K562 (cell line): ENCODE data around the gene RC3H2. TPM values are rescaled to one million over a fixed set of nuclear protein-coding genes. Genes with fewer than 3 reads are reported as not detected.
A peak's percentile ranks its signal among the peaks of the same experiment; 100 is the strongest.

Experiments
- AFF1 ChIP-seq, 2 experiments: fragments of 450-650 bp; IDR thresholded peaks; 2 replicates each; pipeline ENCODE4 v1.6.1; 2018; ENCODE audit warnings: mild to moderate bottlenecking in 2 of 2, low read depth in 1 of 2; ENCODE audit not compliant: partially characterized antibody in 2 of 2
- BCL6 ChIP-seq: fragments of 250-450 bp; sonication (Bioruptor Pico); IDR thresholded peaks from 2 replicates; pipeline ENCODE4 v1.4.0; 2020
- CREB3 ChIP-seq: fragments of 450-650 bp; conservative IDR thresholded peaks from 2 replicates; pipeline ENCODE4 v1.6.1; 2016; ENCODE audit warnings: missing genetic modification characterization, low read depth, mild to moderate bottlenecking, missing compliant biosample characterization, moderate library complexity
- E4F1 ChIP-seq: fragments of 250-450 bp; sonication (Bioruptor Pico); IDR thresholded peaks from 2 replicates; pipeline ENCODE4 v1.5.0; 2021; ENCODE audit warnings: mild to moderate bottlenecking, borderline replicate concordance
- PBX2 ChIP-seq, 2 experiments: IDR thresholded peaks in 1 of 2; conservative IDR thresholded peaks in 1 of 2; 2 replicates each; pipeline ENCODE4 v1.6.1; 2016; ENCODE audit warnings: low read depth in 2 of 2, mild to moderate bottlenecking in 1 of 2, missing compliant biosample characterization in 1 of 2, missing genetic modification characterization in 1 of 2, moderate library complexity in 1 of 2
- RBM15 ChIP-seq: fragments of 200-400 bp; formaldehyde crosslinking; IDR thresholded peaks from 2 replicates; pipeline ENCODE4 v1.6.1; 2018; ENCODE audit warnings: mild to moderate bottlenecking, low read length, moderate library complexity; ENCODE audit not compliant: insufficient read depth
- SNRNP70 ChIP-seq: fragments of 200-400 bp; formaldehyde crosslinking; optimal IDR thresholded peaks from 2 replicates; pipeline ENCODE3; 2017; ENCODE audit warnings: low read depth, low read length
- polyA plus RNA-seq, 8 experiments: library from polyadenylated mRNA; depleted of rRNA in 4 of 8; stranded (reverse) in 5 of 8; unstranded in 3 of 8; fragments of >200 nt; fragmentation: Nextera tagmentation in 2 of 8; fragmentation: Illumina TruSeq in 1 of 8; extraction: Ambion mirVana in 2 of 8; extraction: Trizol in 1 of 8; gene quantifications; 2 replicates each; pipeline versions ENCODE4 v1.2.1 to v1.2.3, GENCODE V29; 2011 to 2014; ENCODE audit warnings: inconsistent platforms in 1 of 8, missing spikeins in 1 of 8
- total RNA-seq, 7 experiments: library from RNA; depleted of rRNA in 6 of 7; stranded (reverse); fragments of >200 nt in 6 of 7; fragmentation: Illumina TruSeq in 2 of 7; extraction: Trizol in 2 of 7; gene quantifications; 2 replicates each; pipeline versions ENCODE4 v1.2.1 to v1.2.3, GENCODE V29; 2011 to 2021; ENCODE audit warnings: low replicate concordance in 1 of 7
- TF ChIP-seq, protein P1 (sequence below): sonication (generic); formaldehyde crosslinking; IDR thresholded peaks from 2 replicates; pipeline ENCODE4 v1.8.0; 2023; ENCODE audit warnings: missing genetic modification reagents, mild to moderate bottlenecking, borderline replicate concordance

Gene RC3H2
- total and polyA plus RNA-seq, 9 of the 15 experiments (the other 6 are each of a cell fraction or from before 2014, with no cell fraction given) = 5.6 to 35.4 (median 18.6) TPM

DNA sequence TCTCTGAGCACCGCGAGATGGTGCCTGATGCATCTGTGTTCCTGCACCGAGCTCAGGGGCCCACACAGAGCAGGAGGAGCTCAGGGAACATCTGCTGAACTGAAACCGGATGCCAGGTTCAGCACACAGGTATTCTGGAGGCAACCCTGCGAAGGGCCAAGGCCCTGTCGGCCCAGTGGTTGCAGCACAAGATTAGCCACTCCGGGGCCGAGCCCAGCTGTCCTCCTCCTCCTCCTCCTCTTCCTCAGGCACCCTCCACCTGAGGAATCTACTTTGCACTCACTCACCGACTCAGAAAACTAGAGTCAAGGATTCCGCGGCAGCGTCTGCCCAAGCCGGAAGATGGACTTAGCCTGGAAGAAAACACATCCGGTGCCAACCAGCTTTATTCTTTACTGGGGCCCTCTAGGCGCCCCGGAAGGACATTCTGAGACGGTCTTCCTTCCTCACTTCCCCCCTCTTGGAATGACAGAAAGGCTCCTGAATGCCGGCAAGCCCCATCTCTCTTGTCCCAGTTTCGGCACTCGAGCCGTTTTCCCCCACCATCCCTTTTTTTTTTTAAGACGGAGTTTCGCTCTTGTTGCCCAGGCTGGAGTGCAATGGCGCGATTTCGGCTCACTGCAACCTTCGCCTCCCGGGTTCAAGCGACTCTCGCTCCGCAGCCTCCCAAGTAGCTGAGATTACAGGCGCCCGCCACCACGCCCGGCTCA, 8.0 kb upstream of the RC3H2 start, which contains the start of gene ZBTB6 (continued):
- TF ChIP-seq, protein P1, sequence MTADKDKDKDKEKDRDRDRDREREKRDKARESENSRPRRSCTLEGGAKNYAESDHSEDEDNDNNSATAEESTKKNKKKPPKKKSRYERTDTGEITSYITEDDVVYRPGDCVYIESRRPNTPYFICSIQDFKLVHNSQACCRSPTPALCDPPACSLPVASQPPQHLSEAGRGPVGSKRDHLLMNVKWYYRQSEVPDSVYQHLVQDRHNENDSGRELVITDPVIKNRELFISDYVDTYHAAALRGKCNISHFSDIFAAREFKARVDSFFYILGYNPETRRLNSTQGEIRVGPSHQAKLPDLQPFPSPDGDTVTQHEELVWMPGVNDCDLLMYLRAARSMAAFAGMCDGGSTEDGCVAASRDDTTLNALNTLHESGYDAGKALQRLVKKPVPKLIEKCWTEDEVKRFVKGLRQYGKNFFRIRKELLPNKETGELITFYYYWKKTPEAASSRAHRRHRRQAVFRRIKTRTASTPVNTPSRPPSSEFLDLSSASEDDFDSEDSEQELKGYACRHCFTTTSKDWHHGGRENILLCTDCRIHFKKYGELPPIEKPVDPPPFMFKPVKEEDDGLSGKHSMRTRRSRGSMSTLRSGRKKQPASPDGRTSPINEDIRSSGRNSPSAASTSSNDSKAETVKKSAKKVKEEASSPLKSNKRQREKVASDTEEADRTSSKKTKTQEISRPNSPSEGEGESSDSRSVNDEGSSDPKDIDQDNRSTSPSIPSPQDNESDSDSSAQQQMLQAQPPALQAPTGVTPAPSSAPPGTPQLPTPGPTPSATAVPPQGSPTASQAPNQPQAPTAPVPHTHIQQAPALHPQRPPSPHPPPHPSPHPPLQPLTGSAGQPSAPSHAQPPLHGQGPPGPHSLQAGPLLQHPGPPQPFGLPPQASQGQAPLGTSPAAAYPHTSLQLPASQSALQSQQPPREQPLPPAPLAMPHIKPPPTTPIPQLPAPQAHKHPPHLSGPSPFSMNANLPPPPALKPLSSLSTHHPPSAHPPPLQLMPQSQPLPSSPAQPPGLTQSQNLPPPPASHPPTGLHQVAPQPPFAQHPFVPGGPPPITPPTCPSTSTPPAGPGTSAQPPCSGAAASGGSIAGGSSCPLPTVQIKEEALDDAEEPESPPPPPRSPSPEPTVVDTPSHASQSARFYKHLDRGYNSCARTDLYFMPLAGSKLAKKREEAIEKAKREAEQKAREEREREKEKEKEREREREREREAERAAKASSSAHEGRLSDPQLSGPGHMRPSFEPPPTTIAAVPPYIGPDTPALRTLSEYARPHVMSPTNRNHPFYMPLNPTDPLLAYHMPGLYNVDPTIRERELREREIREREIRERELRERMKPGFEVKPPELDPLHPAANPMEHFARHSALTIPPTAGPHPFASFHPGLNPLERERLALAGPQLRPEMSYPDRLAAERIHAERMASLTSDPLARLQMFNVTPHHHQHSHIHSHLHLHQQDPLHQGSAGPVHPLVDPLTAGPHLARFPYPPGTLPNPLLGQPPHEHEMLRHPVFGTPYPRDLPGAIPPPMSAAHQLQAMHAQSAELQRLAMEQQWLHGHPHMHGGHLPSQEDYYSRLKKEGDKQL (CRISPR knock-in tag) = 0 out of 2 replicates have a peak, but pooled peaks have one; percentile 18
- TF ChIP-seq AFF1 (IDR thresholded peaks at IDR 0.05; ENCODE audit: low read depth in 1 of 2, partially characterized antibody in 2 of 2) (peak in 1 of 2 experiments; percentile 36), BCL6 (no peak), CREB3 (tag) (0 out of 2 replicates have a peak, but pooled peaks have one; percentile 68), SNRNP70 (no peak), RBM15 (no peak), PBX2 (CRISPR knock-in tag; IDR thresholded peaks at IDR 0.05; ENCODE audit: low read depth) (no peak), PBX2 (tag; conservative IDR thresholded peaks at IDR 0.05; ENCODE audit: low read depth) (no peak), E4F1 (CRISPR knock-in tag) (no peak)
